HG03139 (cell line): ENCODE measurements around the gene ISY1.
"Not testable (repeated sequence)": the region's sequence is repeated elsewhere in the genome, so short reads cannot be mapped to it uniquely, and the experiment has no call there.

Experiments
- ATAC-seq: cut with Tn5 transposase; IDR thresholded peaks from one replicate; pipeline ENCODE4 v1.9.1; 2021; ENCODE audit not compliant: unreplicated experiment

ISY1 gene

GRCh38 chr3:129121016-129121791 lies 39.7 kb downstream of the ISY1 start:
- no peak for ATAC-seq

- ATAC-seq: peak; percentile 59
Measured at GRCh38 chr3:129120254-129121004, 40.4 kb downstream of the ISY1 start.

- ATAC-seq: no peak
Measured at GRCh38 chr3:129119365-129120100, 41.3 kb downstream of the ISY1 start.

GRCh38 chr3:129118745-129119144 lies 42.1 kb downstream of the ISY1 start:
- no peak for ATAC-seq

- no peak for ATAC-seq
Measured at GRCh38 chr3:129117134-129117533, 43.7 kb downstream of the ISY1 start.

- ATAC-seq: no peak
Measured at GRCh38 chr3:129116482-129116946, 44.3 kb downstream of the ISY1 start.

- ATAC-seq: no peak
Measured at GRCh38 chr3:129114455-129114854, 46.4 kb downstream of the ISY1 start.

- no peak for ATAC-seq
Measured at GRCh38 chr3:129112308-129113052, 48.4 kb downstream of the ISY1 start.

- not testable (repeated sequence) for ATAC-seq
Measured at GRCh38 chr3:129111076-129111780, 49.6 kb downstream of the ISY1 start.

- ATAC-seq: no peak
Measured at GRCh38 chr3:129107793-129108192, 53.1 kb downstream of the ISY1 start.

GRCh38 chr3:129106866-129107565 lies 53.8 kb downstream of the ISY1 start:
- ATAC-seq: no peak

- no peak for ATAC-seq
Measured at GRCh38 chr3:129106320-129106719, 54.5 kb downstream of the ISY1 start.

- no peak for ATAC-seq
Measured at GRCh38 chr3:129105862-129106261, 55.0 kb downstream of the ISY1 start.

- ATAC-seq: no peak
Measured at GRCh38 chr3:129104498-129105079, 56.3 kb downstream of the ISY1 start.

GRCh38 chr3:129104051-129104450 lies 56.8 kb downstream of the ISY1 start:
- ATAC-seq: no peak

- ATAC-seq: no peak
Measured at GRCh38 chr3:129103296-129103695, 57.6 kb downstream of the ISY1 start.

- ATAC-seq: no peak
Measured at GRCh38 chr3:129101370-129102138, 59.3 kb downstream of the ISY1 start.

GRCh38 chr3:129100274-129100673 lies 60.6 kb downstream of the ISY1 start:
- ATAC-seq: no peak
